CD4-positive, CD25-positive, alpha-beta regulatory T cell (primary cell): ENCODE measurements around the gene MGLL. TPM values are rescaled to one million over a fixed set of nuclear protein-coding genes. Genes with fewer than 3 reads are reported as not detected.
"Not testable (repeated sequence)": the region's sequence is repeated elsewhere in the genome, so short reads cannot be mapped to it uniquely, and the experiment has no call there.

Experiments used
- ATAC-seq, 2 donors: fragments of 150-1000 bp; cut with Tn5 transposase; one replicate each; pipeline ENCODE4 v1.10.0; 2021; ENCODE audit warnings: low read depth in 2 of 2, moderate number of reproducible peaks in 2 of 2, moderate library complexity in 1 of 2
- DNase-seq, 3 donors: peaks; one replicate each; pipeline versions ENCODE4 v3.0.0 to v3.0.0-alpha.2; 2012 to 2022; ENCODE audit warnings: mixed read lengths in 1 of 3
- H3K27ac ChIP-seq: one replicate; pipeline ENCODE4 v1.7.0; 2013; ENCODE audit warnings: mild to moderate bottlenecking, low read length; ENCODE audit not compliant: insufficient read depth, poor library complexity, severe bottlenecking
- H3K27me3 ChIP-seq: one replicate; pipeline ENCODE4 v1.7.0; 2013; ENCODE audit warnings: low read length; ENCODE audit not compliant: control insufficient read depth, insufficient read depth
- H3K36me3 ChIP-seq: one replicate; pipeline ENCODE4 v1.7.0; 2013; ENCODE audit warnings: mild to moderate bottlenecking, low read length, moderate library complexity; ENCODE audit not compliant: control insufficient read depth, insufficient read depth
- H3K4me1 ChIP-seq: 2 replicates; pipeline ENCODE4 v1.7.0; 2013; ENCODE audit warnings: mild to moderate bottlenecking, low read length; ENCODE audit not compliant: insufficient read depth, control insufficient read depth, poor library complexity, severe bottlenecking
- H3K4me3 ChIP-seq: one replicate; pipeline ENCODE4 v1.7.0; 2013; ENCODE audit warnings: low read depth, mild to moderate bottlenecking, low read length, moderate library complexity
- H3K9me3 ChIP-seq, 2 experiments: 1 replicate in 1 of 2; 2 replicates in 1 of 2; pipeline ENCODE4 v1.7.0; 2013; ENCODE audit warnings: low read length in 2 of 2, mild to moderate bottlenecking in 1 of 2, moderate library complexity in 1 of 2; ENCODE audit not compliant: control insufficient read depth in 2 of 2
- H3K27ac Mint-ChIP-seq, 3 donors: one replicate each; pipeline ENCODE4 v1.8.0; 2020 to 2022; ENCODE audit warnings: mild to moderate bottlenecking in 3 of 3, mixed read lengths in 3 of 3, moderate library complexity in 2 of 3
- H3K27me3 Mint-ChIP-seq: one replicate; pipeline ENCODE4 v1.8.0; 2022; ENCODE audit warnings: mild to moderate bottlenecking, mixed read lengths
- H3K36me3 Mint-ChIP-seq: one replicate; pipeline ENCODE4 v1.8.0; 2020; ENCODE audit warnings: mixed read lengths
- H3K4me1 Mint-ChIP-seq, 4 donors: one replicate each; pipeline ENCODE4 v1.8.0; 2020 to 2022; ENCODE audit warnings: mixed read lengths in 4 of 4, mild to moderate bottlenecking in 1 of 4
- H3K4me3 Mint-ChIP-seq, 4 donors: one replicate each; pipeline ENCODE4 v1.8.0; 2020 to 2022; ENCODE audit warnings: mild to moderate bottlenecking in 4 of 4, mixed read lengths in 4 of 4, moderate library complexity in 3 of 4
- H3K9me3 Mint-ChIP-seq, 7 donors: one replicate each; pipeline ENCODE4 v1.8.0; 2020 to 2022; ENCODE audit warnings: mixed read lengths in 7 of 7, mild to moderate bottlenecking in 3 of 7, moderate library complexity in 2 of 7
- polyA plus RNA-seq, 4 donors: library from polyadenylated mRNA; unstranded; fragments of 300-500 nt; fragmentation: Illumina TruSeq; gene quantifications; one replicate each; pipeline ENCODE4 v1.2.3, GENCODE V29; 2021
- total RNA-seq: library from RNA; stranded (reverse); gene quantifications from one replicate; pipeline ENCODE4 v1.2.3, GENCODE V29; 2022

Gene MGLL
- total and polyA plus RNA-seq, 5 donors from 2014 or later: 0.06 to 1.7 (median 1.4) TPM; not detected in 2

GRCh38 chr3:127685708-127686511 is 136.4 kb downstream of the MGLL start:
- Histone ChIP-seq H3K27ac (no peak overlapping the region), H3K27me3 (no peaks in the 10 kb centered on the region), H3K36me3 (no peaks in the 10 kb centered on the region), H3K4me3 (no peak overlapping the region), H3K9me3 (no peaks in the 10 kb centered on the region), H3K4me1 (peaks cover 4% of the 10 kb centered on the region)
- H3K4me3 Mint-ChIP-seq: no peak overlapping the region
- ATAC-seq (no peak), DNase-seq (no peak)
- no peaks in the 10 kb centered on the region for H3K36me3 Mint-ChIP-seq
- H3K9me3 Mint-ChIP-seq: no peaks in the 10 kb centered on the region
- H3K27me3 Mint-ChIP-seq: no peaks in the 10 kb centered on the region
- H3K27ac Mint-ChIP-seq: no peak overlapping the region
- H3K4me1 Mint-ChIP-seq: peaks cover 0 to 18% (median 7%) of the 10 kb centered on the region in 4 donors

- Histone ChIP-seq H3K4me1 (peaks cover 4% of the 10 kb centered on the region), H3K36me3 (no peaks in the 10 kb centered on the region), H3K4me3 (no peak overlapping the region), H3K27me3 (no peaks in the 10 kb centered on the region), H3K9me3 (no peaks in the 10 kb centered on the region), H3K27ac (no peak overlapping the region)
- Mint-ChIP-seq H3K27ac (no peak overlapping the region), H3K4me1 (peaks cover 0 to 18% (median 8%) of the 10 kb centered on the region in 4 donors), H3K9me3 (no peaks in the 10 kb centered on the region), H3K27me3 (no peaks in the 10 kb centered on the region), H3K4me3 (no peak overlapping the region), H3K36me3 (no peaks in the 10 kb centered on the region)
- ATAC-seq: no peak
- DNase-seq: no peak
These were observed 137.2 kb downstream of the MGLL start for GRCh38 chr3:127684871-127685707.

- DNase-seq: no peak
- peaks cover 3% of the 10 kb centered on the region for H3K36me3 Mint-ChIP-seq
- no peak for ATAC-seq
- Histone ChIP-seq H3K36me3 (peaks cover 15% of the 10 kb centered on the region), H3K27me3 (no peaks in the 10 kb centered on the region), H3K27ac (no peak overlapping the region), H3K9me3 (no peaks in the 10 kb centered on the region), H3K4me3 (no peak overlapping the region), H3K4me1 (peaks cover 4% of the 10 kb centered on the region)
- peak overlapping the region in 2 of 3 donors; percentile 54 to 60 for H3K27ac Mint-ChIP-seq
- no peaks in the 10 kb centered on the region for H3K27me3 Mint-ChIP-seq
- peaks cover 0 to 1% (median 0%) of the 10 kb centered on the region in 7 donors for H3K9me3 Mint-ChIP-seq
- no peak overlapping the region for H3K4me3 Mint-ChIP-seq
- H3K4me1 Mint-ChIP-seq: peaks cover 0 to 28% (median 8%) of the 10 kb centered on the region in 4 donors
These were observed 139.8 kb downstream of the MGLL start for GRCh38 chr3:127682561-127682960.

GRCh38 chr3:127682175-127682554 is 140.2 kb downstream of the MGLL start:
- H3K36me3 Mint-ChIP-seq, H3K27me3 Mint-ChIP-seq, H3K27ac ChIP-seq, H3K27me3 ChIP-seq, H3K4me3 ChIP-seq, H3K9me3 Mint-ChIP-seq, H3K9me3 ChIP-seq, H3K4me3 Mint-ChIP-seq, ATAC-seq, H3K4me1 ChIP-seq, DNase-seq: not testable (repeated sequence)
- Mint-ChIP-seq H3K27ac (peak overlapping the region in 1 of 3 donors; percentile 60), H3K4me1 (peaks cover 0 to 30% (median 8%) of the 10 kb centered on the region in 4 donors)
- peaks cover 19% of the 10 kb centered on the region for H3K36me3 ChIP-seq

GRCh38 chr3:127680798-127681221 is 141.5 kb downstream of the MGLL start:
- no peak overlapping the region for H3K27ac ChIP-seq
- ATAC-seq (no peak), DNase-seq (no peak)
- Mint-ChIP-seq H3K36me3 (peaks cover 9% of the 10 kb centered on the region), H3K9me3 (peaks cover 0 to 1% (median 0%) of the 10 kb centered on the region in 7 donors), H3K27ac (peak overlapping the region in 2 of 3 donors; percentile 65 to 78), H3K27me3 (no peaks in the 10 kb centered on the region), H3K4me1 (peaks cover 0 to 37% (median 10%) of the 10 kb centered on the region in 4 donors), H3K4me3 (peak overlapping the region in 1 of 4 donors; percentile 54)
- H3K4me1 ChIP-seq: peaks cover 6% of the 10 kb centered on the region
- H3K27me3 ChIP-seq: no peaks in the 10 kb centered on the region
- H3K4me3 ChIP-seq: no peak overlapping the region
- H3K36me3 ChIP-seq: peaks cover 24% of the 10 kb centered on the region
- H3K9me3 ChIP-seq: no peaks in the 10 kb centered on the region

GRCh38 chr3:127680146-127680661 is 142.1 kb downstream of the MGLL start:
- peak overlapping the region in 1 of 4 donors; percentile 27 for H3K4me3 Mint-ChIP-seq
- H3K27me3 Mint-ChIP-seq: no peaks in the 10 kb centered on the region
- H3K27ac Mint-ChIP-seq: no peak overlapping the region
- H3K4me3 ChIP-seq: no peak overlapping the region
- H3K4me1 ChIP-seq: peaks cover 12% of the 10 kb centered on the region
- ATAC-seq: no peak
- no peaks in the 10 kb centered on the region for H3K27me3 ChIP-seq
- H3K36me3 ChIP-seq: peaks cover 24% of the 10 kb centered on the region
- peaks cover 0 to 1% (median 0%) of the 10 kb centered on the region in 7 donors for H3K9me3 Mint-ChIP-seq
- H3K36me3 Mint-ChIP-seq: peaks cover 12% of the 10 kb centered on the region
- H3K9me3 ChIP-seq: no peaks in the 10 kb centered on the region
- no peak for DNase-seq
- peaks cover 0 to 43% (median 10%) of the 10 kb centered on the region in 4 donors for H3K4me1 Mint-ChIP-seq
- no peak overlapping the region for H3K27ac ChIP-seq

- DNase-seq (no peak), ATAC-seq (no peak)
- Histone ChIP-seq H3K9me3 (no peaks in the 10 kb centered on the region), H3K4me1 (peaks cover 13% of the 10 kb centered on the region), H3K27me3 (no peaks in the 10 kb centered on the region), H3K27ac (no peak overlapping the region), H3K4me3 (no peak overlapping the region), H3K36me3 (peaks cover 24% of the 10 kb centered on the region)
- peaks cover 0 to 1% (median 0%) of the 10 kb centered on the region in 7 donors for H3K9me3 Mint-ChIP-seq
- no peaks in the 10 kb centered on the region for H3K27me3 Mint-ChIP-seq
- H3K4me1 Mint-ChIP-seq: peaks cover 0 to 47% (median 15%) of the 10 kb centered on the region in 4 donors
- peak overlapping the region in 1 of 3 donors; percentile 25 for H3K27ac Mint-ChIP-seq
- peak overlapping the region in 1 of 4 donors; percentile 27 for H3K4me3 Mint-ChIP-seq
- H3K36me3 Mint-ChIP-seq: peaks cover 12% of the 10 kb centered on the region
These were observed 142.7 kb downstream of the MGLL start for GRCh38 chr3:127679534-127680145.
